Upper lobe of left lung (tissue), 6 donors: ENCODE data around the gene PIM1. TPM values are rescaled to one million over a fixed set of nuclear protein-coding genes. Genes with fewer than 3 reads are reported as not detected.
"Not testable (repeated sequence)": the region's sequence is repeated elsewhere in the genome, so short reads cannot be mapped to it uniquely, and the experiment has no call there.

ENCODE experiments used
- ATAC-seq, 2 donors: fragments of 200-7000 bp; cut with Tn5 transposase; one replicate each; pipeline ENCODE4 v1.9.1; 2022; ENCODE audit warnings: mild to moderate bottlenecking in 2 of 2, moderate library complexity in 2 of 2; ENCODE audit not compliant: low FRiP score in 2 of 2
- DNase-seq, 2 donors: peaks; one replicate each; pipeline ENCODE4 v3.0.0-alpha.2; 2019 to 2020
- H3K27ac ChIP-seq, 4 donors: fragments of 200-600 bp; sonication (generic); one replicate each; pipeline ENCODE4 v1.5.1; 2016 to 2019
- H3K27me3 ChIP-seq, 4 donors: fragments of 200-600 bp; sonication (generic); one replicate each; pipeline ENCODE4 v1.5.1; 2017 to 2019
- H3K36me3 ChIP-seq, 4 donors: fragments of 200-600 bp; sonication (generic); one replicate each; pipeline ENCODE4 v1.5.1; 2016 to 2019
- H3K4me1 ChIP-seq, 4 donors: fragments of 200-600 bp; sonication (generic); one replicate each; pipeline ENCODE4 v1.5.1; 2018 to 2019
- H3K4me3 ChIP-seq, 4 donors: fragments of 200-600 bp; sonication (generic); one replicate each; pipeline ENCODE4 v1.5.1; 2017 to 2019; ENCODE audit warnings: mild to moderate bottlenecking in 2 of 4, moderate library complexity in 1 of 4
- H3K9me3 ChIP-seq, 4 donors: fragments of 200-600 bp; sonication (generic); one replicate each; pipeline ENCODE4 v1.5.1; 2018 to 2019
- CTCF ChIP-seq, 6 experiments: fragments of 450-650 bp in 4 of 6; fragments of 200-600 bp in 2 of 6; sonication (generic) in 2 of 6; IDR thresholded peaks; one replicate each; pipeline ENCODE4 v1.5.1; 2016 to 2019; ENCODE audit warnings: antibody characterized with exemption in 6 of 6
- EP300 ChIP-seq, 4 donors: sonication (generic); formaldehyde crosslinking; IDR thresholded peaks; one replicate each; pipeline ENCODE4 v1.5.1; 2017; ENCODE audit warnings: antibody characterized with exemption in 4 of 4, control low read depth in 2 of 4
- POLR2A ChIP-seq, 4 donors: fragments of 450-650 bp; IDR thresholded peaks; one replicate each; pipeline ENCODE4 v1.5.1; 2016 to 2017; ENCODE audit warnings: antibody characterized with exemption in 4 of 4, mild to moderate bottlenecking in 2 of 4
- POLR2AphosphoS5 ChIP-seq, 2 donors: sonication (generic); formaldehyde crosslinking; IDR thresholded peaks; one replicate each; pipeline ENCODE4 v1.5.1; 2017; ENCODE audit warnings: antibody characterized with exemption in 2 of 2
- WGBS, 2 donors: methylation state at CpG; one replicate each; pipeline ENCODE4 v1.1.5; 2017 to 2018; 5-methylcytosine and 5-hydroxymethylcytosine counted together
- total RNA-seq, 6 donors: library from RNA; depleted of rRNA in 4 of 6; stranded (reverse); fragments of >200 nt in 4 of 6; gene quantifications; one replicate each; pipeline versions ENCODE4 v1.1.0 to v1.2.1, GENCODE V29; 2016 to 2021
- donor health status: DM: no; HTN: no; CAD: no; lungs with moderate emphysema.
- donor health status: DM: no; HTN: yes; CAD: no; lungs with severe emphysema.

PIM1 gene
- total RNA-seq, 6 donors from 2014 or later, result 26.9 to 80.9 (median 36.0) TPM

- Histone ChIP-seq H3K4me3 (no peak overlapping the region), H3K9me3 (no peaks in the 10 kb centered on the region), H3K4me1 (peaks cover 8 to 15% (median 14%) of the 10 kb centered on the region in 4 donors), H3K27ac (peak overlapping the region; percentile 24 to 77 (median 60)), H3K36me3 (no peaks in the 10 kb centered on the region), H3K27me3 (no peaks in the 10 kb centered on the region)
- ATAC-seq (peak; percentile 62 to 69), DNase-seq (peak in 1 of 2 donors; percentile 46)
- TF ChIP-seq POLR2A (IDR thresholded peaks at IDR 0.05) (peak in 1 of 4 donors; percentile 35), CTCF (IDR thresholded peaks at IDR 0.05) (no peak), POLR2AphosphoS5 (IDR thresholded peaks at IDR 0.05) (no peak)
- WGBS, 2 donors, result 62 to 73% methylated on average over 7 of the region's 7 CpGs
Measured at GRCh38 chr6:37187321-37188022, 17.5 kb downstream of the PIM1 start.

- no peaks in the 10 kb centered on the region for H3K36me3 ChIP-seq
- H3K27ac ChIP-seq, result peak overlapping the region in 1 of 4 donors; percentile 39
- ATAC-seq (no peak), DNase-seq (no peak)
- H3K9me3 ChIP-seq, result no peaks in the 10 kb centered on the region
- WGBS, 2 donors, result 59 to 67% methylated on average over 2 of the region's 2 CpGs
- H3K4me3 ChIP-seq, result no peak overlapping the region
- no peaks in the 10 kb centered on the region for H3K27me3 ChIP-seq
- peaks cover 0 to 5% (median 4%) of the 10 kb centered on the region in 4 donors for H3K4me1 ChIP-seq
- no peak for TF ChIP-seq CTCF (IDR thresholded peaks at IDR 0.05)
- no peak for TF ChIP-seq POLR2AphosphoS5 (IDR thresholded peaks at IDR 0.05)
- TF ChIP-seq EP300 (IDR thresholded peaks at IDR 0.05), result no peak
- no peak for TF ChIP-seq POLR2A (IDR thresholded peaks at IDR 0.05)
Measured at GRCh38 chr6:37188962-37189510, 19.1 kb downstream of the PIM1 start.

- H3K9me3 ChIP-seq, result no peaks in the 10 kb centered on the region
- no peak for TF ChIP-seq CTCF (IDR thresholded peaks at IDR 0.05)
- TF ChIP-seq POLR2A (IDR thresholded peaks at IDR 0.05), result no peak
- no peak for TF ChIP-seq EP300 (IDR thresholded peaks at IDR 0.05)
- no peak for TF ChIP-seq POLR2AphosphoS5 (IDR thresholded peaks at IDR 0.05)
- H3K4me3 ChIP-seq, result no peak overlapping the region
- DNase-seq (no peak), ATAC-seq (no peak)
- H3K27ac ChIP-seq, result no peak overlapping the region
- 47 to 84% methylated on average over 1 of the region's 1 CpG for WGBS, 2 donors
- H3K36me3 ChIP-seq, result no peaks in the 10 kb centered on the region
- H3K4me1 ChIP-seq, result peaks cover 0 to 5% (median 2%) of the 10 kb centered on the region in 4 donors
- no peaks in the 10 kb centered on the region for H3K27me3 ChIP-seq
Measured at GRCh38 chr6:37190159-37190535, 20.2 kb downstream of the PIM1 start.

- TF ChIP-seq EP300 (IDR thresholded peaks at IDR 0.05) (no peak), POLR2A (IDR thresholded peaks at IDR 0.05) (no peak), POLR2AphosphoS5 (IDR thresholded peaks at IDR 0.05) (no peak), CTCF (IDR thresholded peaks at IDR 0.05) (no peak)
- 91 to 94% methylated on average over 3 of the region's 3 CpGs for WGBS, 2 donors
- no peaks in the 10 kb centered on the region for H3K36me3 ChIP-seq
- H3K4me1 ChIP-seq, result peaks cover 0 to 5% (median 2%) of the 10 kb centered on the region in 4 donors
- no peaks in the 10 kb centered on the region for H3K9me3 ChIP-seq
- no peak overlapping the region for H3K27ac ChIP-seq
- no peaks in the 10 kb centered on the region for H3K27me3 ChIP-seq
- no peak overlapping the region for H3K4me3 ChIP-seq
- DNase-seq (no peak), ATAC-seq (no peak)
Measured at GRCh38 chr6:37192666-37193065, 22.7 kb downstream of the PIM1 start.

- WGBS, 2 donors, result 71 to 80% methylated on average over 1 of the region's 1 CpG
- ATAC-seq, DNase-seq, H3K27ac ChIP-seq, H3K4me1 ChIP-seq, H3K9me3 ChIP-seq, H3K27me3 ChIP-seq, H3K4me3 ChIP-seq, H3K36me3 ChIP-seq: not testable (repeated sequence)
Measured at GRCh38 chr6:37194886-37195285, 24.9 kb downstream of the PIM1 start.

- H3K4me1 ChIP-seq, H3K36me3 ChIP-seq, H3K4me3 ChIP-seq, H3K27ac ChIP-seq, DNase-seq, ATAC-seq, H3K9me3 ChIP-seq, H3K27me3 ChIP-seq: not testable (repeated sequence)
- 71 to 74% methylated on average over 4 of the region's 4 CpGs for WGBS, 2 donors
Measured at GRCh38 chr6:37196451-37196850, 26.5 kb downstream of the PIM1 start.
